KMS-11 (cell line): ENCODE results near the gene NOPCHAP1.
"Not testable (repeated sequence)": the region's sequence is repeated elsewhere in the genome, so short reads cannot be mapped to it uniquely, and the experiment has no call there.

Experiments used
- H2AFZ ChIP-seq: fragments of 200-600 bp; sonication (generic); 2 replicates; pipeline ENCODE4 v1.6.1; 2016; ENCODE audit warnings: antibody characterized with exemption, mixed run types, low read depth
- H3K27ac ChIP-seq: fragments of 200-600 bp; sonication (generic); 2 replicates; pipeline ENCODE4 v1.6.1; 2016; ENCODE audit warnings: mild to moderate bottlenecking, mixed run types
- H3K27me3 ChIP-seq: fragments of 200-600 bp; sonication (generic); 2 replicates; pipeline ENCODE4 v1.6.1; 2017; ENCODE audit warnings: mild to moderate bottlenecking, low read depth, mixed run types, moderate library complexity; ENCODE audit not compliant: insufficient read depth
- H3K36me3 ChIP-seq: fragments of 200-600 bp; sonication (generic); 2 replicates; pipeline ENCODE4 v1.6.1; 2017; ENCODE audit warnings: mild to moderate bottlenecking, mixed run types; ENCODE audit not compliant: insufficient read depth
- H3K4me1 ChIP-seq: fragments of 200-600 bp; sonication (generic); 2 replicates; pipeline ENCODE4 v1.6.1; 2016; ENCODE audit warnings: mild to moderate bottlenecking, low read depth, mixed run types; ENCODE audit not compliant: poor library complexity, severe bottlenecking
- H3K4me2 ChIP-seq: fragments of 200-600 bp; sonication (generic); 2 replicates; pipeline ENCODE4 v1.7.0; 2016; ENCODE audit warnings: mild to moderate bottlenecking, mixed run types
- H3K4me3 ChIP-seq: fragments of 200-600 bp; sonication (generic); IDR thresholded peaks from 2 replicates; pipeline ENCODE4 v1.6.1; 2017; ENCODE audit warnings: low read depth, low read length, mixed read lengths; ENCODE audit not compliant: insufficient read depth
- H3K79me2 ChIP-seq: fragments of 200-600 bp; sonication (generic); 2 replicates; pipeline ENCODE4 v1.6.1; 2016; ENCODE audit warnings: low read depth, mixed run types; ENCODE audit not compliant: insufficient read depth
- H3K9ac ChIP-seq: fragments of 200-600 bp; sonication (generic); 2 replicates; pipeline ENCODE4 v1.6.1; 2016; ENCODE audit warnings: mild to moderate bottlenecking, mixed run types
- H4K20me1 ChIP-seq: fragments of 200-600 bp; sonication (generic); 2 replicates; pipeline ENCODE4 v1.6.1; 2016; ENCODE audit warnings: mild to moderate bottlenecking, mixed run types; ENCODE audit not compliant: insufficient read depth
- TF ChIP-seq, protein P1 (sequence below): fragments of 200-600 bp; sonication (generic); conservative IDR thresholded peaks from 2 replicates; pipeline ENCODE4 v1.6.1; 2017; ENCODE audit warnings: low read depth, mild to moderate bottlenecking, antibody characterized with exemption, low read length, moderate library complexity, mixed read lengths

Gene NOPCHAP1

DNA sequence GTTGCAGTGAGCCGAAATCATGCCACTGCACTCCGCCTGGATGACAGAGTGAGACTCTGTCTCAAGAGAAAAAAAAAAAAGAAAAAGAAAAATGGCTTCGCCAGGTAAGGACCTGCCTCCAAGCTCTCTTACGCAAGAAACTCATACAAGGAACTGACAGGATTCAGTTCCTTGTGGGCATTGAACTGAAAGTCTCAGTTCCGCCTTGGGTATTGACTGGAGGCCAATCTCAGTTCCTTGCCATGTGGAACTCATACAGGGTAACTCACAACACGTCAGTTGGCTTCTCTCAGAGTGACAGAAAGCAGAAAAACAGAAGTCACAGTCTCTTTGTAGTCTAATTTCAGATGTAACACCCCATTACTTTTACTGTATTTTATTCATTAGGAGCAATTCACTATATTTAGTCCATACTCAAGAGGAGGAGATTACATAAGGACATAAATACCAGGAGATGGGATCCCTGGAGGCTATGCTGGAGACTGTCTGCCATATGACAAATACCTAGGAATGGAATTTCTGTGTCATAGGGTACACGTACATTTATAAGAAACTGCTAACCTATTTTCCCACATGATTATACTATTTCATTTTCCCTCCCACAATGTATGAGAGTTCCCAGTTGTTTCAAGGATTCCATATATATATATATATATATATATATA is 11.4 kb upstream of the NOPCHAP1 start:
- Histone ChIP-seq H3K79me2 (no peaks in the 10 kb centered on the region), H3K4me2 (no peak overlapping the region), H2AFZ (no peak overlapping the region)

DNA sequence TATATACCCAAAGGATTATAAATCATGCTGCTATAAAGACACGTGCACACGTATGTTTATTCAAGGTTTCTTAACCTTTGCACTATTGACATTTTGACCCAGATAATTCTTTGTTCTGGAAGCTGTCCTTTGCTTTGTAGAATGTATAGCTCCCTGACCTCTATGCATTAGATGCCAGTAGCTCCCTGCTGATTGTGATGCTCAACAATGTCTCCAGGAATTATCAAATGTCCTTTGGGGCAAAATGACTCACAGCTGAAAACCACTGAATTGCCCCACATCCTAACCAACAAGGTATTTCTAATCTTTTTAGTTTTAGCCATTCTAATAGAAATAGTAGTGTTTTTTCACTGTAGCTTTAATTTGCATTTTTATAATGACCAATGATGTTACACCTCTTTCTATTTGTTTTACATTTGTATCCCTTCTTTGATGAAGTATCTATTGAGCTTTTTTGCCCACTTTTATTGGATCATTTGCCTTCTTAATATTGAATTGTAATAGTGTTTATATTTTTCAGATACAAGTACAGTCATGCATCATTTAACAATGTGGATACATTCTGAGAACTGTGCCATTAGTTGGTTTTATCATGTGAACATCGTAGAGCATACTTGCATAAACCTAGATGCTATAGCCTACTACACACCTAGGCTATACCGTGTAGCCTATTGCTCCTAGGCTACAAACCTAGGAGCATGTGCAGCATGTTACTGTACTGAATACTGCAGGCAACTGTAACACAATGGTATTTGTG is 10.4 kb upstream of the NOPCHAP1 start:
- Histone ChIP-seq H2AFZ (no peak overlapping the region), H3K4me1 (no peaks in the 10 kb centered on the region), H3K4me2 (no peak overlapping the region), H3K27me3 (no peaks in the 10 kb centered on the region), H3K4me3 (no peak overlapping the region), H3K9ac (no peak overlapping the region), H3K36me3 (no peaks in the 10 kb centered on the region), H3K79me2 (no peaks in the 10 kb centered on the region), H3K27ac (no peak overlapping the region), H4K20me1 (no peaks in the 10 kb centered on the region)
- TF ChIP-seq, protein P1, sequence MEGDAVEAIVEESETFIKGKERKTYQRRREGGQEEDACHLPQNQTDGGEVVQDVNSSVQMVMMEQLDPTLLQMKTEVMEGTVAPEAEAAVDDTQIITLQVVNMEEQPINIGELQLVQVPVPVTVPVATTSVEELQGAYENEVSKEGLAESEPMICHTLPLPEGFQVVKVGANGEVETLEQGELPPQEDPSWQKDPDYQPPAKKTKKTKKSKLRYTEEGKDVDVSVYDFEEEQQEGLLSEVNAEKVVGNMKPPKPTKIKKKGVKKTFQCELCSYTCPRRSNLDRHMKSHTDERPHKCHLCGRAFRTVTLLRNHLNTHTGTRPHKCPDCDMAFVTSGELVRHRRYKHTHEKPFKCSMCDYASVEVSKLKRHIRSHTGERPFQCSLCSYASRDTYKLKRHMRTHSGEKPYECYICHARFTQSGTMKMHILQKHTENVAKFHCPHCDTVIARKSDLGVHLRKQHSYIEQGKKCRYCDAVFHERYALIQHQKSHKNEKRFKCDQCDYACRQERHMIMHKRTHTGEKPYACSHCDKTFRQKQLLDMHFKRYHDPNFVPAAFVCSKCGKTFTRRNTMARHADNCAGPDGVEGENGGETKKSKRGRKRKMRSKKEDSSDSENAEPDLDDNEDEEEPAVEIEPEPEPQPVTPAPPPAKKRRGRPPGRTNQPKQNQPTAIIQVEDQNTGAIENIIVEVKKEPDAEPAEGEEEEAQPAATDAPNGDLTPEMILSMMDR: no peak

More for the DNA sequence above, 11.4 kb upstream of the NOPCHAP1 start:
- H3K4me1 ChIP-seq: no peaks in the 10 kb centered on the region
- H3K27me3 ChIP-seq: no peaks in the 10 kb centered on the region
- no peaks in the 10 kb centered on the region for H4K20me1 ChIP-seq
- TF ChIP-seq, protein P1: no peak
- H3K4me3 ChIP-seq: no peak overlapping the region
- H3K36me3 ChIP-seq: no peaks in the 10 kb centered on the region
- H3K27ac ChIP-seq: no peak overlapping the region
- H3K9ac ChIP-seq: no peak overlapping the region

DNA sequence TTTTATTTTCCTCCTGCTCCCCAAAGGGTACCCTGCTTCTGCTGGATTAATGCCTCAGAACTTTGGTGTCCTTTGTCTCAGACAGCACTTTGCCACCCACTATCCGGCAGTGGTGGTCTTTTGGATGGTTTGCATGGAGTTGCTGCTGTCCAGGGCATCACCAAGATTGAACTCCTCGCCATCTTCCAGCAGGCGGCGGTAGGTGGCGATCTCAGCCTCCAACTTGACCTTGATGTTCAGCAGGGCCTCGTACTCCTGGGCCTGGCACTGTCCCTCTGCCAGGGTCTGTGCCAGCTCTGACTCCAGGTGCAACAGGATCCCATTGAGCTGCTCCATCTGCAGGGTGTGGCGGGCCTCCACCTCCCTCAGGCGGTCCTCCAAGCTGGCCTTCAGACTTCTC is 9.4 kb upstream of the NOPCHAP1 start:
- no peak overlapping the region for H3K9ac ChIP-seq
- no peak overlapping the region for H2AFZ ChIP-seq
- no peak overlapping the region for H3K4me3 ChIP-seq
- TF ChIP-seq, protein P1: no peak
- H3K79me2 ChIP-seq: no peaks in the 10 kb centered on the region
- H3K27me3 ChIP-seq: no peaks in the 10 kb centered on the region
- H3K4me2 ChIP-seq: no peak overlapping the region
- no peaks in the 10 kb centered on the region for H3K4me1 ChIP-seq
- H3K36me3 ChIP-seq: no peaks in the 10 kb centered on the region
- no peak overlapping the region for H3K27ac ChIP-seq
- no peaks in the 10 kb centered on the region for H4K20me1 ChIP-seq

DNA sequence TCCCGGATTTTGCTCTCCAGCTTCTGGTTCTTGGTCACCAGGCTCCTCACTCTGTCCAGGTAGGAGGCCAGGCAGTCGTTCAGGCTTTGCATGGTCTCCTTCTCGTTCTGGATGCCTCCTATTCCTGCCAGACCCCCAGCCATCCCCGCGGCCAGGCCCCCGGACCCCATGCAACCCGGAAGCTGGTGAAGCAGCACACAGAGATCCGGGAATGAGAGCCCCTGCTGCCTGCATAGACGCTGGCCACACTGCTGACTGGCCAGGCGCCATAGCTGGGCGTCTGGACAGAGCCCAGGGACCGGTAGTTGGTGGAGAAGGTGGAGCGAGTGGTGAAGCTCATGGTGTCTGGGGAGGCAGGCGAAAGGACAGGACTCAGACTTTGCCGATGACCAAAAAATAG is 8.4 kb upstream of the NOPCHAP1 start:
- not testable (repeated sequence) for H3K27ac ChIP-seq, H3K36me3 ChIP-seq, H3K4me3 ChIP-seq, H3K4me1 ChIP-seq, H2AFZ ChIP-seq, H3K27me3 ChIP-seq, H3K9ac ChIP-seq, H4K20me1 ChIP-seq, H3K4me2 ChIP-seq, H3K79me2 ChIP-seq

DNA sequence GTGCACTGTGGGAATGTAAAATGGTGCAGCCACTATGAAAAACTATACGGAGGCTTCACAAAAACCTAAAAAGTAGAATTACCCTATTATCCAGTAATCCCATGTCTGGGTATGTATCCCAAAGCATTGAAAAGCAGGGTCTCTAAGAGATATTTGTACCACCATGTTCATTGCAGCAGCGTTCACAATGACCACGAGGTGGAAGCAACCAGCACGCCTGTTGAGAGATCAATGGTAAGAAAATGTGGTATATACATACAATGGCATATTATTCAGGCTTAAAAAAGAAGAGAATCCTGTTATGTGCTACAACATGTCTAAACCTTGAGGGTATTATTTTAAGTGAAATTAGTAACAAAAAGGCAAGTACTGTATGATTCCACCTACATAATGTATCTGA is 910 bp upstream of the NOPCHAP1 start:
- peak overlapping the region; percentile 54; the same call in 1 of the 2 replicates for H3K9ac ChIP-seq
- peaks cover 14% of the 10 kb centered on the region; the same call in 1 of the 2 replicates for H3K79me2 ChIP-seq
- peak overlapping the region; percentile 83 for H2AFZ ChIP-seq
- peak overlapping the region; percentile 62 for H3K4me2 ChIP-seq
- no peaks in the 10 kb centered on the region for H3K36me3 ChIP-seq
- no peak overlapping the region for H3K4me3 ChIP-seq
- peaks cover 9% of the 10 kb centered on the region for H3K4me1 ChIP-seq
- H3K27me3 ChIP-seq: no peaks in the 10 kb centered on the region
- TF ChIP-seq, protein P1: 0 out of 2 replicates have a peak, but pooled peaks have one; percentile 14
- H3K27ac ChIP-seq: peak overlapping the region; percentile 23; the same call in 1 of the 2 replicates
- no peaks in the 10 kb centered on the region for H4K20me1 ChIP-seq
